H1 (cell line): ENCODE results near the gene SNF8.
A peak's percentile ranks its signal among the peaks of the same experiment; 100 is the strongest.

Source experiments
- CBX5 ChIP-seq: fragments of 300-800, 300-1000 bp; sonication (generic); IDR thresholded peaks from 2 replicates; pipeline ENCODE4 v1.7.1; 2016; ENCODE audit warnings: antibody characterized with exemption, low read length, low read depth
- CEBPB ChIP-seq: IDR thresholded peaks from 2 replicates; pipeline ENCODE4 v1.6.1; 2012; ENCODE audit warnings: low read depth, low read length
- EZH2 ChIP-seq: fragments of 200-600 bp; sonication (generic); IDR thresholded peaks from 2 replicates; pipeline ENCODE4 v1.7.1; 2012; ENCODE audit warnings: low read depth, mild to moderate bottlenecking, moderate library complexity, low read length, inconsistent platforms; ENCODE audit not compliant: severe bottlenecking
- FOSL1 ChIP-seq: IDR thresholded peaks from 2 replicates; pipeline ENCODE4 v1.6.1; 2011; ENCODE audit warnings: mild to moderate bottlenecking, low read depth, low read length, moderate library complexity; ENCODE audit not compliant: insufficient read depth
- GABPA ChIP-seq: IDR thresholded peaks from 2 replicates; pipeline ENCODE4 v1.6.1; 2011; ENCODE audit warnings: mild to moderate bottlenecking, low read length, moderate library complexity, borderline replicate concordance; ENCODE audit not compliant: insufficient read depth
- JUND ChIP-seq: IDR thresholded peaks from 2 replicates; pipeline ENCODE4 v1.6.1; 2011; ENCODE audit warnings: mild to moderate bottlenecking, improper control_type of control experiment, low read length
- MAFK ChIP-seq: IDR thresholded peaks from 2 replicates; pipeline ENCODE4 v1.6.1; 2012; ENCODE audit warnings: low read depth, mild to moderate bottlenecking, improper control_type of control experiment, low read length
- POLR2A ChIP-seq, 2 experiments: IDR thresholded peaks; 1 replicate in 1 of 2; 2 replicates in 1 of 2; pipeline ENCODE4 v1.6.1; 2011; ENCODE audit warnings: low read depth in 2 of 2, low read length in 2 of 2, mild to moderate bottlenecking in 2 of 2; ENCODE audit errors: control extremely low read depth in 1 of 2
- SIN3A ChIP-seq, 2 experiments: IDR thresholded peaks in 1 of 2; conservative IDR thresholded peaks in 1 of 2; 2 replicates each; pipeline ENCODE4 v1.6.1; 2011 to 2012; ENCODE audit warnings: low read length in 2 of 2, improper control_type of control experiment in 1 of 2, low read depth in 1 of 2, mild to moderate bottlenecking in 1 of 2
- SP1 ChIP-seq: IDR thresholded peaks from 2 replicates; pipeline ENCODE4 v1.6.1; 2011; ENCODE audit warnings: low read depth, low read length
- SP2 ChIP-seq: IDR thresholded peaks from 2 replicates; pipeline ENCODE4 v1.6.1; 2012; ENCODE audit warnings: mild to moderate bottlenecking, low read length, inconsistent platforms
- YY1 ChIP-seq: IDR thresholded peaks from 2 replicates; pipeline ENCODE4 v1.6.1; 2011; ENCODE audit warnings: low read depth, mild to moderate bottlenecking, low read length
- ZNF274 ChIP-seq: IDR thresholded peaks from 2 replicates; pipeline ENCODE4 v1.7.0; 2012; ENCODE audit warnings: low read length, borderline replicate concordance; ENCODE audit errors: extremely low read depth
- TF ChIP-seq, protein P1 (sequence below), 3 experiments: IDR thresholded peaks; 1 replicate in 2 of 3; 2 replicates in 1 of 3; pipeline versions ENCODE4 v1.5.1 to v1.6.1; 2011; ENCODE audit warnings: low read length in 3 of 3, mild to moderate bottlenecking in 3 of 3, inconsistent platforms in 2 of 3, low read depth in 1 of 3, moderate library complexity in 1 of 3; ENCODE audit not compliant: insufficient read depth in 1 of 3; ENCODE audit errors: control extremely low read depth in 1 of 3

GRCh38 chr17:48927978-48928745 is 16.5 kb downstream of the SNF8 start:
- TF ChIP-seq YY1 (no peak), MAFK (no peak), SP1 (no peak), CEBPB (no peak), JUND (no peak), EZH2 (no peak), GABPA (no peak), POLR2A (IDR thresholded peaks at IDR 0.05; ENCODE audit: control extremely low read depth in 1 of 2, low read depth in 2 of 2, low read length in 2 of 2) (peak in 1 of 2 experiments; percentile 32; a peak in 2 of 3 replicates), SIN3A (conservative IDR thresholded peaks at IDR 0.05 in 1 of 2, IDR thresholded peaks at IDR 0.05 in 1 of 2; ENCODE audit: low read depth in 1 of 2, low read length in 2 of 2) (no peak), FOSL1 (no peak), CBX5 (no peak), ZNF274 (no peak), SP2 (no peak)
- TF ChIP-seq, protein P1, sequence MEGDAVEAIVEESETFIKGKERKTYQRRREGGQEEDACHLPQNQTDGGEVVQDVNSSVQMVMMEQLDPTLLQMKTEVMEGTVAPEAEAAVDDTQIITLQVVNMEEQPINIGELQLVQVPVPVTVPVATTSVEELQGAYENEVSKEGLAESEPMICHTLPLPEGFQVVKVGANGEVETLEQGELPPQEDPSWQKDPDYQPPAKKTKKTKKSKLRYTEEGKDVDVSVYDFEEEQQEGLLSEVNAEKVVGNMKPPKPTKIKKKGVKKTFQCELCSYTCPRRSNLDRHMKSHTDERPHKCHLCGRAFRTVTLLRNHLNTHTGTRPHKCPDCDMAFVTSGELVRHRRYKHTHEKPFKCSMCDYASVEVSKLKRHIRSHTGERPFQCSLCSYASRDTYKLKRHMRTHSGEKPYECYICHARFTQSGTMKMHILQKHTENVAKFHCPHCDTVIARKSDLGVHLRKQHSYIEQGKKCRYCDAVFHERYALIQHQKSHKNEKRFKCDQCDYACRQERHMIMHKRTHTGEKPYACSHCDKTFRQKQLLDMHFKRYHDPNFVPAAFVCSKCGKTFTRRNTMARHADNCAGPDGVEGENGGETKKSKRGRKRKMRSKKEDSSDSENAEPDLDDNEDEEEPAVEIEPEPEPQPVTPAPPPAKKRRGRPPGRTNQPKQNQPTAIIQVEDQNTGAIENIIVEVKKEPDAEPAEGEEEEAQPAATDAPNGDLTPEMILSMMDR (IDR thresholded peaks at IDR 0.05; ENCODE audit: control extremely low read depth in 1 of 3, insufficient read depth in 1 of 3, low read depth in 1 of 3, low read length in 3 of 3): no peak
